MM.1S (cell line): ENCODE data around the gene EEF2K.

ENCODE experiments used
- CTCF ChIP-seq: fragments of 300-600 bp; sonication (generic); IDR thresholded peaks from 2 replicates; pipeline ENCODE4 v1.5.1; 2016; ENCODE audit warnings: antibody characterized with exemption, low read length, mixed read lengths
- EZH2 ChIP-seq: fragments of 300-600 bp; sonication (generic); optimal IDR thresholded peaks from 2 replicates; pipeline ENCODE3; 2017; ENCODE audit warnings: low read depth, mild to moderate bottlenecking, antibody characterized with exemption, low read length, mixed read lengths
- EZH2phosphoT487 ChIP-seq: fragments of 300-600 bp; sonication (generic); IDR thresholded peaks from 2 replicates; pipeline ENCODE4 v1.6.1; 2018; ENCODE audit warnings: antibody characterized with exemption, low read length

DNA sequence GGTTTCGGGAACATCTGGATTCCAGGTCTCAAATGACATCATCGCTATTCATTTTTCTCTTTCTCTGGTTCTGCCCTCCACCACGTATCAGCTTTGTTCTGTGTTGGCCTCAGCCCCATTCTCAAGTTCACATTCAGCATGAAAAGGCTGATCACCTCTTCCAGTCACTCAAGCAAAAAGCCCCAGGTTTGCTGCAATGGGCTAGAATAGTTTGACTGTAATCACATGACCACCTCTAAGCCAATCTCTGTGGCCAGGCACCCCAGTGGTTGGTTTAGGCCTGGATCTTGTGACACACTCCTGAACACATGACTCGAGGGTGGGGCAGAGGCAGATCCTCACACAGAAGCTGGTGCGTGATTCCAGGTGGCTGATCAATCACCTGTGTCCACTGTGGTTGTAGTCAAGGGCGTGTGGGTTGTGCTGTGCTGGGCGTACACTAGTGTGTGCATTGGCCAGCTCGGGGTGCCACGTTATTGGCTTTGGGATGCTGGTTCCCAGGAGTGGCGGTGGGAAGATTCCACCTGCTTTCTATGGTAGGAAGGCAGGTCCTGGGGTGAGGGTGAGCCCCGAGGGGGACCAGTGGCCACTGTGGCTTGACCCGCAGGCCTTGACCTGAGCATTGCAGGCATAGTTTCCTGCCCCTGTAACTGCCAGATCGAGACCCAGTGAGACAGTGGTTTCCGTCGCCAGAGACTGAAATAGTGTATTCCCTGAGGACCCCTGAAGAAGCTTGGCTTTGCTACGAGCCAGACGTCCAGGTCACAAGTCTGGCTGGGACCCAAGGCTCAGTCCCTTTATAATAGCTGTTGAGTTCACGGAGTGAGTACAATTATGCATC lies 12.0 kb downstream of the EEF2K start:
- TF ChIP-seq CTCF = no peak
- no peak for TF ChIP-seq EZH2
- TF ChIP-seq EZH2phosphoT487 = no peak
